Central memory CD8-positive, alpha-beta T cell (primary cell): Measurements from ENCODE around the gene TRMT1.
"Not testable (repeated sequence)": the region's sequence is repeated elsewhere in the genome, so short reads cannot be mapped to it uniquely, and the experiment has no call there.

Source experiments
- ATAC-seq: fragments of 150-1000 bp; cut with Tn5 transposase; replicated peaks from 2 replicates; pipeline ENCODE4 v1.10.0; 2022; ENCODE audit warnings: mild to moderate bottlenecking, moderate FRiP score, moderate number of reproducible peaks; ENCODE audit not compliant: poor library complexity, severe bottlenecking; ENCODE audit errors: extremely low read depth
- DNase-seq, 2 donors: peaks; one replicate each; pipeline ENCODE4 v3.0.0; 2021; ENCODE audit warnings: low spot score in 2 of 2
- H3K27ac Mint-ChIP-seq: one replicate; pipeline ENCODE4 v1.8.0; 2022; ENCODE audit warnings: low read depth, mild to moderate bottlenecking, moderate library complexity, mixed read lengths
- H3K27me3 Mint-ChIP-seq: one replicate; pipeline ENCODE4 v1.8.0; 2022; ENCODE audit warnings: mixed read lengths
- H3K36me3 Mint-ChIP-seq: one replicate; pipeline ENCODE4 v1.8.0; 2022; ENCODE audit warnings: mild to moderate bottlenecking, moderate library complexity, mixed read lengths; ENCODE audit not compliant: insufficient read depth
- H3K4me1 Mint-ChIP-seq: one replicate; pipeline ENCODE4 v1.8.0; 2022; ENCODE audit warnings: mixed read lengths
- H3K4me3 Mint-ChIP-seq: one replicate; pipeline ENCODE4 v1.8.0; 2022; ENCODE audit warnings: mild to moderate bottlenecking, moderate library complexity, mixed read lengths
- H3K9me3 Mint-ChIP-seq: one replicate; pipeline ENCODE4 v1.8.0; 2022; ENCODE audit warnings: mixed read lengths

TRMT1 gene

GRCh38 chr19:13116282-13117175, at the start of gene TRMT1:
TRMT1 (minus strand) TSS chr19:13116740; CDS start chr19:13116399, 341 bp downstream.
- peaks cover 47% of the 10 kb centered on the region for H3K4me1 Mint-ChIP-seq
- H3K9me3 Mint-ChIP-seq = no peaks in the 10 kb centered on the region
- peaks cover 22% of the 10 kb centered on the region for H3K36me3 Mint-ChIP-seq
- peak; percentile 62 for ATAC-seq
- H3K27me3 Mint-ChIP-seq = no peaks in the 10 kb centered on the region
- peak within 1 kb of the TSS; percentile 91 for H3K4me3 Mint-ChIP-seq
- peak within 1 kb of the TSS; percentile 93 for H3K27ac Mint-ChIP-seq
- DNase-seq = peak; percentile 76 to 77

- H3K36me3 Mint-ChIP-seq, H3K4me3 Mint-ChIP-seq, H3K9me3 Mint-ChIP-seq, H3K27me3 Mint-ChIP-seq, DNase-seq, ATAC-seq, H3K27ac Mint-ChIP-seq: not testable (repeated sequence)
- peaks cover 73% of the 10 kb centered on the region for H3K4me1 Mint-ChIP-seq
Measured at GRCh38 chr19:13166151-13166550, 49.6 kb upstream of the TRMT1 start.

- no peaks in the 10 kb centered on the region for H3K9me3 Mint-ChIP-seq
- peaks cover 9% of the 10 kb centered on the region for H3K36me3 Mint-ChIP-seq
- peak overlapping the region; percentile 79 for H3K4me3 Mint-ChIP-seq
- H3K27me3 Mint-ChIP-seq = no peaks in the 10 kb centered on the region
- DNase-seq (no peak), ATAC-seq (no peak)
- H3K27ac Mint-ChIP-seq = peak overlapping the region; percentile 95
- H3K4me1 Mint-ChIP-seq = peaks cover 71% of the 10 kb centered on the region
Measured at GRCh38 chr19:13165162-13165997, 48.8 kb upstream of the TRMT1 start.

- no peak for DNase-seq
- H3K9me3 Mint-ChIP-seq = no peaks in the 10 kb centered on the region
- H3K27ac Mint-ChIP-seq = peak overlapping the region; percentile 95
- no peaks in the 10 kb centered on the region for H3K27me3 Mint-ChIP-seq
- no peak for ATAC-seq
- H3K36me3 Mint-ChIP-seq = peaks cover 9% of the 10 kb centered on the region
- H3K4me1 Mint-ChIP-seq = peaks cover 68% of the 10 kb centered on the region
- peak overlapping the region; percentile 79 for H3K4me3 Mint-ChIP-seq
Measured at GRCh38 chr19:13164343-13165161, 48.0 kb upstream of the TRMT1 start.

- DNase-seq (no peak), ATAC-seq (no peak)
- Mint-ChIP-seq H3K27me3 (no peaks in the 10 kb centered on the region), H3K27ac (peak overlapping the region; percentile 95), H3K36me3 (peaks cover 7% of the 10 kb centered on the region), H3K4me1 (peaks cover 60% of the 10 kb centered on the region), H3K4me3 (peak overlapping the region; percentile 79), H3K9me3 (no peaks in the 10 kb centered on the region)
Measured at GRCh38 chr19:13163609-13164342, 47.2 kb upstream of the TRMT1 start.

GRCh38 chr19:13162724-13163608, 46.4 kb upstream of the TRMT1 start:
- DNase-seq = peak; percentile 33 to 57
- no peaks in the 10 kb centered on the region for H3K9me3 Mint-ChIP-seq
- H3K4me3 Mint-ChIP-seq = peak overlapping the region; percentile 79
- H3K27ac Mint-ChIP-seq = peak overlapping the region; percentile 95
- H3K27me3 Mint-ChIP-seq = no peaks in the 10 kb centered on the region
- peak; percentile 47 for ATAC-seq
- peaks cover 7% of the 10 kb centered on the region for H3K36me3 Mint-ChIP-seq
- peaks cover 60% of the 10 kb centered on the region for H3K4me1 Mint-ChIP-seq

GRCh38 chr19:13160557-13160956, 44.0 kb upstream of the TRMT1 start:
- Mint-ChIP-seq H3K36me3 (peaks cover 10% of the 10 kb centered on the region), H3K4me3 (no peak overlapping the region), H3K9me3 (no peaks in the 10 kb centered on the region), H3K27ac (no peak overlapping the region), H3K27me3 (no peaks in the 10 kb centered on the region), H3K4me1 (peaks cover 62% of the 10 kb centered on the region)
- DNase-seq (no peak), ATAC-seq (no peak)

- DNase-seq = no peak
- Mint-ChIP-seq H3K4me1 (peaks cover 63% of the 10 kb centered on the region), H3K27me3 (no peaks in the 10 kb centered on the region), H3K27ac (no peak overlapping the region), H3K9me3 (no peaks in the 10 kb centered on the region), H3K4me3 (no peak overlapping the region), H3K36me3 (peaks cover 18% of the 10 kb centered on the region)
- ATAC-seq = no peak
Measured at GRCh38 chr19:13159713-13160112, 43.2 kb upstream of the TRMT1 start.

GRCh38 chr19:13155472-13156359, 39.2 kb upstream of the TRMT1 start:
- DNase-seq (peak; percentile 53 to 70), ATAC-seq (peak; percentile 9)
- H3K27me3 Mint-ChIP-seq = peaks cover 5% of the 10 kb centered on the region
- peak overlapping the region; percentile 94 for H3K4me3 Mint-ChIP-seq
- H3K27ac Mint-ChIP-seq = peak overlapping the region; percentile 100
- peaks cover 72% of the 10 kb centered on the region for H3K4me1 Mint-ChIP-seq
- peaks cover 54% of the 10 kb centered on the region for H3K36me3 Mint-ChIP-seq
- H3K9me3 Mint-ChIP-seq = no peaks in the 10 kb centered on the region

- DNase-seq (peak; percentile 63 to 78), ATAC-seq (peak; percentile 31)
- Mint-ChIP-seq H3K4me1 (peaks cover 76% of the 10 kb centered on the region), H3K9me3 (no peaks in the 10 kb centered on the region), H3K27me3 (peaks cover 5% of the 10 kb centered on the region), H3K36me3 (peaks cover 59% of the 10 kb centered on the region), H3K4me3 (peak overlapping the region; percentile 94), H3K27ac (peak overlapping the region; percentile 100)
Measured at GRCh38 chr19:13154911-13155471, 38.5 kb upstream of the TRMT1 start.
